Activated CD4-positive, alpha-beta T cell treated with anti-CD3 and anti-CD28 coated beads, Interleukin-2, amount 50 U/mL, for 24 hours (primary cell): Measurements from ENCODE around the gene RANBP3L.

Experiments used
- DNase-seq, 2 donors: peaks; one replicate each; pipeline ENCODE4 v3.0.0-alpha.2; 2020; ENCODE audit warnings: low read depth in 1 of 2, low spot score in 1 of 2

The RANBP3L gene

DNA sequence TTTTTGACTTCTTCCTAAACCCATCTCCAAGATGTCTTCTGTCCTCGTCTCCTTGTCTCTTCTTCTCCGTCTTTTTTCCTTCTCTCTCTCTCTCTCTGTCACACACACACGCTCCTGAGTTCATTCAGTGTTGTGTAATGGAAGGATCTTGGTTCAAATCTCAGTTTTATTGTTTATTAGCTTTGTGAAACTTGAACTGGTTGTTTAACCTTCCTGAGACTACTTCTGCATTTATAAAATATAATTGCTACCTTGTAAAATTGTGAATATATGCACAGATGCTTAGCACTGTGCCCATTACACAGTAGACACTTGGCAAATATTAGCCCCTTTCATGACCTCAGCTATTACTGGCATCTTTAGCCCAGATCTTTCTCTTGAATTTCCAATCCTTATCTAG, 57.6 kb downstream of the RANBP3L start:
- no peak for DNase-seq

DNA sequence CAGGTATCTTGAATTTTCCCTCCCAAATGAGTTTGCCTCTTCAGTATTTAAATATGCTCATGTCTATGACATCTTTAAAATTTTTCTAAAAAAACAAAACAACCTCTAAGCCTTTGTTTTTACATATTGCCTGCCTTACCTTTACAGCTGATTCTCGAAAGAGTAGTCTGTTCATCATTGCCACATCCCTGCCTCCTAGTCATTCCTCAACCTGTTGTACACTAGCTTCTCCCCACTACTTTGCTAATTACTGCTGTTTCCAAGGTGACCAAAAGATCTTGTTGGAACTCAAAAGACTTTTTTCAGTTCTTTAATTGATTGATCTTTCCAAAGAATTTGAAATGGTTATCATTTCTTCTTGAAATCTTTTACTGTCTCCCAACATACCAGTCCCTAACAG, 58.0 kb downstream of the RANBP3L start:
- no peak for DNase-seq

DNA sequence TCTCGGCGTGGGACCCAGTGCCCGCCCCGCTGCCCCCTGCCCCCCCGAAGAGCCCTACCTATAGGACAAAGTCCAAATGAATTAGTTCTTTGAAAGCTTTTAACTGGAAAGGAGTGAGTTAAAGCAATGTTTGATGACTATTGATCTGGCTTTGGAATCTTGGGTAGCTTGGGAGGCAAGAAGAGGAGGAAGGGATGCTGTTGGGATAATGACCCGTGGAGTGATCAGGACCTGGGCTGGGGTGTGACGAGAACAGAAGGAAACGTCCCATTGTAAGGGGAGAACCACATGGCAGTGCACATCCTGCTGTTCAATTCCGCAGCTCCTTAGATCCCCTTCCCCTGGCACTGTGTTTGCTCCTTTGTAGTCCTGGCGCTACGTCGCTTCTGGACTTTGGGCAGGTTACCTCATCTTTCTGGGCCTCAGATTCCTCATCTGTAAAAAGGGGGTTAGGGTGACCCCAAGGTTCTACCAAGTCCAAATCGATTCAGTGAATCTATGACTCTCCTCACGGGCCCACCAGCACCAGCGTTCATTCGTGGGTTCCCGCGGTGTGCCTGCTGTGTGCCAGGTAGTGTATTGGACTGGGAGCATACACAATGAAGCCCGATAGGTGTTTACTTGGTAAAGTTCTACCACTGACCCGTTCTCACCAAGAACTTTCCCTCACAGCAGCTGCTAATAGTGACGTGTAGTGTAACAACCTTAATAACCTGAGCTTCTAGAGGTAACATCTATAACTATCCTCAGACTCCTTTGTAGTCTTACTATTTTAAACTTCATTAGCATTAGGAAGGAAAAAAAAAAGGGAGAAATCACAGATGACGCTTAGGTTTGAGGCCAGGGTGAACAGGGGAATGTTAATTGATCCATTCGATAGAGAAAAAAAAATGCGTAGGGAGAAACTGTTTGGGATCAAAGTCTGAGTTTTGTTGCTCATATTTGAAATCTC, 58.9 kb downstream of the RANBP3L start:
- DNase-seq = peak in 1 of 2 donors; percentile 6

DNA sequence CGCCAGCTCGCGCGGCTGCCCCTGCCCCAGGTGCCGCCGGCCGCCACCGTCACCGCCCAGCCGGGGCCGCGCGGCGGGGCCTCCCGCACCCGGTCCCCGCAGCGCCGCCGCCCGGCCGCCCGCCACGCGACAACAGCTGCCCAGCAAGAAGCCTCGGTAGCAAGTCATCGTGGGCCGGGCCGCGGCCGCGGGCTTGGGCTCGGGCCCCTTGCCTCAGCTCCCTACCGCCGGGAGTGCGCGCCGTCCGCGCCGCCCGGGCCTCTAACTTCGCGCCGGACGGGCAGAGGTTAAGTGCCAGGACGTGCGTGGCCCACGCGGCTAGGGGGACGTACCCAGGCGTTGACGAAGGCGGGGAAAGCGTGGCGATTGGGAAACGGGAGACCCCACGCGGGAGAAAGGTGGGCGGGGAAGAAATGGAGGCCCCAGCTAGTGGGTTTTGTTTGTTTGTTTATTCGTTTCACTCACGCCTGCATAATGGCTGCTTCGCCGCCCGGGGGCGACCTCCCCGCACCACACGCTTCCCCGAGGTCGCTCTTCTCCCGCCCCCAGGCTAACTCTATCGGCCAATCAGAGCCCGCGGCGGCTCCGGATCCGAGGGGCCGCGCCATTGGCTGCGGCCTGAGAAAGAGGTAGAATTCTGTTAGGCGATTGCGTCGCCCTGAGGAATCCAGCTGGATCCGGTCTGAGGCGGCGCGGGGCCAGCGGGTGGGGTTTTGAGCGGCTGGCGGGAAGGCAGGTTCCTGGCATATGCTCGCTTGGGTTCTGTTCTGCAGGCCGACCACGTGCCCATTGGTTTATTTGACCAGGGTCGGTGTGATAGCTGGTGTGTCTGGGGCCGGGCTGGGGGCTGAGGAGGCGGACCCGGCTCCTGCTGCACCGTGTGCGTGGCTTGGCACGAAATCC, 59.8 kb downstream of the RANBP3L start, which contains the start of gene NADK2:
Gene NADK2, minus strand, starts transcription at position 295 of the 903 bp plus-strand sequence. Its CDS starts 127 bp downstream, at position 168.
- peak; percentile 83 to 88 for DNase-seq

DNA sequence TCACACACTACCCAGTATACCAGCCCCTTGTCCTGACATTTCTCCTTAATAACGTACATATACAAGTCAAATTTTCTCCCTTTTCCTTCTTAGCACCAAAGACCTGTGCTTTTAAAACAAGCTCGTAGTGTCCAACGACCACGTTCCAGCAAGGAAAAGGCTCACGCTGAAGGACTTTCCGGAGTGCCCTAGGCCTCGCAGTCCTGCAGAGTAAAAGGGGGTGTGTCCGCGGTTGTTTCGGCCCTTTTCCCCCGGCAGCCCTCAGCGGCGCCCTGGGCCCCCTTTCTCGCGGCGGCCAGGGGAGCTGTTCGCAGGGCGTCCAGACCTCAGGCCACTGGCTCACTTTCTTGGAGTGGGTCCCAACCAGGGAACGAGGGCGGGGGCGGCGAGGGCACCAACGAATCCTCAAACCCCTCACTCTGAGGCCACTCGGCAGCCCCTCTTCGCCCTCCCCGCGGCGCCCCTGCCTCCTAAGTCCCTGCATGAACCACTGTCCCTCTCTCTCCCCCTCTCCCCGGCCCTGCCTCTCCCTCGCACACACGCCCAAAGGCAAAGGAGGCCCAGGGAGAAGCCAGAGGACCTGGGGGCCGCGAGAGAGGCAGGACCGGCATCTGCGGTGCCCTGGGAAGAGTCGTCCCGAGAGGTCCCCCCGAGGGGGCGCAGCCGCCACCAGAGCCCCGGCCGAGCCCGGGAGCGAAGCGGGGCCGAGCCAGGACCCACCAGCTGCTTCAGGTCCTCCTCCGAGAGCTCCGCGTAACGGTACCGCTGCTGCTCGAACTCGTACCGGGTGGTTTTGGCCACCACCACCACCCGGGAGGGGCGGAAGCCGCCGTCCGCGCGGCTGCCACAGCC, 60.7 kb downstream of the RANBP3L start:
- DNase-seq = peak; percentile 11 to 30

DNA sequence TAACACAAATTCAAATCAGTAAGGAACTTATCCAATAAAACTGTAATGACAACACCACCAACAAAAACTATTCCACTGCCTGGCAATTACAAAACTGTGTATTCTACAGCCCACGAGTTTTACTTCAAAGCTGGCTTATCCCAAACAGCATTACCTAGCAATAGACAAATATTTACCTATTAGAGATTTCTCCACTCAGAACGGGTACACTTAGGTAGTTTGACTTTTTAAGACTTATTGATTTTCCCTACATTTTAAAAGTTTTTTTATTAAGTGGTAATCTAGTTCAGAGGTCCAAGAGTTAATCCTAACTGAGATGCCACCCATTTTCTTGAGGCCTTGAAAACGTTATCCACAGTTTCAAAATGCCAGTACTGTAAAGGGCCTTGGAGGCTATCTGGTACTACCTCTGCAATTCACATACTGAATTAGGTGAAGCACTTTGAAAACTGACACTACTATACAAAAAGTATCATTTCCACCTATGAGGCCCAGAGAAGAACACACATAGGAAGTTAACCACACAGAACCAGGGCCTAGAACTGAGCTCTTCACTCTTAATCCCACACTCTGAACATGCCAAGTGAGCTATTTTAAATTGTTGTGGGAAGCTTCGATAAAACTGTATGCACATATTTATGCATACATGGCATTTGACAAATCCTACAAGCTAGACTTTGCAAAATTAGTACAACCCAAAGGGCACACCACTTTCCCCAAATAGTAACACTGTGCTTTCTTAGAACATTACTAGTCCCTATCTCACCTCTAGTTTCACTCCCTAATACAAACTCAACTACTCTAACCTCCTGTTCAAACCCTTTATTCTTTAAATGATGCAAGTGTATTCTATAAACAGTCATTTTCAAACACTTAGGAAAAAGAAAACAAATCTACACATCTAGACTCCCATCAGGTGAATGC, 62.1 kb downstream of the RANBP3L start:
- DNase-seq = no peak

DNA sequence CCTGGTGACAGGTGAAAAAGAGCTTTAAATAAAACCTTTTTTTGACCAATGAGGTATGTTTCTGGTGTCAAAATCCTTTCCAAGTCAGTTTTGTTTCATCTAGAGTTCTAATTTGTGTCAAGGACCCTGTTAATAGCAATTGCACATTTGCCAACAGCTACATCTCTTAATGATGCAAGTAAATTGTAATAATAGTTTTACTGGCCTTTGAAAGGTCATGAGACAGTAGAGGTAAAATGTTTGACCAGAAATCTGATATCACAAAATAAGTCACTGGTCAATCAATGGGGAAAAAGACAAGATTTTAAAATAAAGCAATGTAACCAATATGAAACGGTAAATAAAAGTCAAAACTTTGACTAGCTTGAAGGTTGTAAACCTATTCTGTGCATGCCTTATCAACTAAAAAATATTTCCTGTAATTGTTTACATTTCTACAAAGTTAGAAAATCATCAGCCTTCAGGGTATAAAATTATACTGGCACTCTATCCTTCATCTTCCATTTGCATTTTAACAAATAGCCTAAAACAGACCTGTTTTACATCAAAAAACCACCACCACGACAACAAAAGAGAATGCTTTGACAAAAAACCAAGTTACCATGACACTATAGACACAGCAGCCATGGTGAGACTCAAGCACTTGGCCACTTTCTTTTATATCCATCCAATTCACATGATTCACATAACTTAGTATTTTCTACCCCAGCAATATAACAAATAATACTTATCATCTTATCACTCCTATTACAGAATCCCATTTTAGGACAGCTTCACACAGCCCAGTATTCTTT, 63.0 kb downstream of the RANBP3L start:
- DNase-seq = no peak

DNA sequence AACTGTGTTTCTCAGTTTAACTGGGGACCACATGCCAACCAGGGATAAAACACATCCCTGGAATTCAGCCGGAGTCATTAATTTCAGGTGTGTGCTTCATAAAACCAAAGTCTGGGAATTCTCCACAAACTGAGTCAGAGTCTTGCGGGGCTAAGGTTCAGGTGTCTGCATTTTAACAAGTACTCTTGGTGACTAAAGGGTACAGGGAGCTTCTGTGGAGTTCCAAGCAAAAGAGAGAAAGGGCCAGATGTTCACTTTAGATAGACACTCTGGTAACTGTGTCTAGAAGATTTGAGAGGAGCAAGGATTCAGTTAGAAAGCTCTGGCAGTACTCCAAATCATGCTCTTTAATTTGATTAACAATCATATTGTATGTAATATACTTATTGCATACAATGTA, 64.0 kb downstream of the RANBP3L start:
- DNase-seq = no peak

DNA sequence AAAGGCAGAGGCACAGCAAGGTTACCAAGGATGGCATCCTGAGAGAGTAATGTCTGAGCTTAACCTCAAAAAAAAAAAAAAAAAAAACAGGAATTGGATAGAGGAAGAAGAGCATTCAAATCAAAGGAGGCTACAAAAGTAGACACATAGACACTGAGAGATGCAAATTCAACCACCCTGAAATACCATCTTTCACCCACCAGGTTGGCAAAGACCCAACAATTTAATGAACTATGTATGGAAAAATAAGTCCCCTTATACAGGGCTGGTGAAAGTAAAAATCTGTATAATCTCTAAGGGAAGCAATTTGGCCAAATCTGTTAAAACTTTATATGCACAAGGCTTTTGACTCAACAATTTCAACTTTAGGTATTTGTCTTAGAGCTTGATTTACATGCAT, 64.9 kb downstream of the RANBP3L start:
- DNase-seq = no peak

DNA sequence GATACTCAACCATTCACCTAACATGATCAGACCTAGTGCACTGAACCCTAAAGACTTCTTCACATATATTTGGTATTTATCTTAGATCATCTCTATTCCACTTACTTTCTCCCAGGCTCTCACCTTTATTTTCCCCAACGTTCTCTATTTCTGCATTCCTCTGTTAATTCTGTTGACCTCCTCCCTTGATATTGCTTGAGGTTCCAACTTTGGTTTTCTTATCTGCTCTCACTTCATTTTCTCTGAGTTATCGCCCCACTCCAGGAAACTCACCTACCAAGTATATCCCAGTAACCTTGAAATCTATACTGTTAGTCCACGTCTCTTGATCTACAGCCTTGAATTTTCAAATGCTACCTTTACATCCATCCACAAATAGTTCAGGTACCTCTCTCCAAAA, 69.2 kb downstream of the RANBP3L start:
- DNase-seq = no peak

DNA sequence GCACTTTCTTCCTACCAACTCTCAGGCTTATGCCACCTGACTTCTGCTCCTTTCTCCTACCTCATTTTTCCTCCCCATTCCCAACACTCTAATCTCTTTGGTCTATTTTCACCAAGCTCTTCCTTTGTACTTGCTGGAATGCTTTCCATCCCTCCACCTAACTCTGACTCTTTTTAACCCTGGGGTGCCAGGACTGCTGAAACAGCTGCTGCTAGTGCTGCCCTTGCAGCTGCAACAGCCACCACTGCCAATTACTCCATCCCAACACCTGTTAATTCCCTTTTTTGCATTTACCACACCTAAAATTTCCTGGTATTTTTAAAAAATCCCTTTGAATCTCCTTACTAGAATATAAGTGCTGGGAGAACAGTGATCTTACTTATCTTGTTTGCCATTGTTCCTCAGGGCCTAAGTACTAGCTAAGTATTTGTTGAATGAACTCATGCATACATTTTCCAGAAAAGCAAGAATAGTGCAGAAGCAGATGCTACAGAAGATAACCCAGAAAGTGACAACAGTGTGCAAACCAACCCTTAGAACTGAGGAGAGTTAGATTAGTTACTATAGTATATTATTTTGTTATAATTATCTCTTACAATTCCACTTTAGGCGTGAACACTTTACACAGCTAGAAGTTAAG, 71.4 kb downstream of the RANBP3L start:
- no peak for DNase-seq

DNA sequence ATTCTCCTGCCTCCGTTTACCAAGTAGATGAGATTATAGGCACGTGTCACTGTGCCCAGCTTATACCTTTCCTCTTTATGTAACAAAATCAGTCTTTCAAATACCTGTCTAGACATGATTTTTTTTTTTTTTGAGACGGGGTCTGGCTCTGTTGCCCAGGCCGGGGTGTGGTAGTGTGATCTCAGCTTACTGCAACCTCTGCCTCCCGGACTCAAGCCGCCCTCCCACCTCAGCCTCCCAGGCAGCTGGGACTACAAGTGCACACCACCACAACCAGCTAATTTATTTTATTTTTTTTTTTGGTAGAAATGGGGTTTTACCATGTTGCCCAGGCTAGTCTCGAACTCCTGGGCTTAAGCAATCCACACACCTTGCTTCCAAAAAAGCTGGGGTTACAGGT, 73.2 kb downstream of the RANBP3L start:
- no peak for DNase-seq

DNA sequence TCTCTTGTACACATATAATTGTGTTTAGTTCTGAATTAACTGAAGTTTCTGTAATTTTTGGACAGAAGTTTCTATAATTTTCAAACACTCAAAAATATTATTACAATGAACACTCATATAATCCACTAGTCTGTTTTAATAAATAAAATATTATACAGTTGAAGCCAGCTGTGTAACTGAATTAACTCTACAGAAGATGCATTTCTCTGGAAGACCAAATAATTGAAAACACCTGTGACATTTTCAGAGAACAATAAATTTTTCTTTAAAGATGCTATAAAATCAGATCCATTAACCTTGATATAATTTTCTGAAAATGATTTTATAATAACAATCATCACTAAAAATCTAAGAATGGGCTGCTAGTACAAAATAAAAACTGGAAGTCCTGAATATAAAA, 74.7 kb downstream of the RANBP3L start:
- DNase-seq = no peak

DNA sequence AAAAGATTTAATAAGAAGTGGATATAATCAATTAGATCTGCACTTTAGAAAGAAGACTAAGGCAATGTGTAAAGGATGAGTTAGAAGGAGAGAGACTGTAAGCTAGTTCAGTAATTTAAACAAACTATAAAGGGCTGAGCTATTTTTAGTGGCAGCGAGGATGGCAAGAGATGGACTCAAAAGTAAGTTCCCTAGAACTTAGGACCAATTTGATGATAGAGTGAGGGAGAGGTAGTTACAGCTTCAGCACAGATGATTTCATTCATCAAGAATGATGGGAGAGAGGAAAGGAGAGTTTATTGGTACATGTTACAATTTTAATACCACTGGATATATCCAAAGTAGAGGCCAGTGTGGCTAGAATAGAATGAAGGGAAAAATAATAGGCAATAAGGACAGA, 79.1 kb downstream of the RANBP3L start:
- no peak for DNase-seq

DNA sequence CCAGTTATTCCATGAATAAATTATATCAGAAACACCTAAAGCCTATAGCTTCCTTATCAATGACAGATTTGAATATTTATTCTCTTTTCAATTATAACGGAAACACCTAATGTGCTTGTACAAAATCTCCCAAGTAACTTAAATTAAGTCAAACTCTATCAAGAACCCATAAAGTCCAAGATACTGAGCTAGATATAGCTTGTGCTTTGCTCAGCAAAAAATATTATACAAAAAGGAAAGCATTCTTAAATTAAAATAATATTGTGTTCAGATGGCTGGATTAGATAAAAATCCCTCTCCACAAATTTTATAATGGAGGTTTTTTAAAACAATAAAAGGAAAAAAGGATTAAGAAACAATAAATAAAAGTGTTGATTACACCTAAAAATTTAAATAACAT, 83.7 kb downstream of the RANBP3L start:
- no peak for DNase-seq

DNA sequence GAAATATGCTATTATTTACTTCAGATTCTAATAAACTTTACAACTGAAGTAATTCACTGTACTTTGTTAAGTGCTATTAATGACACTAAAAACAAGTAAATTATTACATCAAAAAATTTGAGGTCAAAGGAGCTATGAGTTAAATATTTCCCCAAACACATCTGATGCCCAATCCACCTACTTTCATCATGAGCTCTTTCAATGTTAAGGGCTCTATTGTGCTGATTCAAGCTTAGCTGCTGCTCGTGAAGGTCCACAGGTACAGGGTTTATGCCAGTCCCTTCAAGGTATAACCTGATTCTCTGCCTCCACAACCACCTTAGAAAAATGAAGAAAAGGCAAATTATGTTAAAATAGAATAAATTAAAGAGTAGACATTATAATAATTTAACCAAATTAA, 84.1 kb downstream of the RANBP3L start:
- DNase-seq = no peak

DNA sequence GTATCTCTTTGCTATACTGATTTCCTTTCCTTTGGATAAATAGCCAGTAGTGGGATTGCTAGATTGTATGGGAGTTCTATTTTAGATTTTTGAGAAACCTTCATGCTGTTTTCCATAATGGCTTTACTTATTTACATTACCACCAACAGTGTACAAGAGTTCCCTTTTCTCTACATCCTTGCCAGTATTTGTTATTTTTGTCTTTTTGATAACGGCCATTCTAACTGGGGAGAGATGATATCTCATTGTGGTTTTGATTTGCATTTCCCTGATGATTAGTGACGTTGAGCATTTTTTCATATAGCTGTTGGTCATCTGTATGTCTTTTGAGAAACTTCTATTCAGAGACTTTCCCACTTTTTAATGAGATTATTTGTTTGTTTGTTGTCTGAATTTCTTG, 85.8 kb downstream of the RANBP3L start:
- no peak for DNase-seq

DNA sequence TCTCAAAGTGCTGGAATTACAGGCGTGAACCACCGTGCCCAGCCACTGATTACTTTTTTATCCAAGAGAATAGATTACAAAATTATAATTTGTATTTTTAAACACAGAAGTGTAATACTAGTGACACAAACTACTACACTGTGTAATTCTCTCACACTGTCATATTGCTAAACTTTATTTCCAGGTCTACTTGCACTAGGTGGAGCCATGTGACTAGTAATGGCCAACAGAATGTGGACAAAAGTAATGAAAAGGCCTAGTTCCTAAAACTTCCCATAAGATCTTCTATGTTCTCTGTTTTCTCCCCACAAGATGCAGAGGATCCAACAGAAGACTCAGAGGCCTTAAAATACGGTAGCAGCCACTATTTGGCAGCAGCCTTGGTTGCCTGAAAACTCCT, 87.3 kb downstream of the RANBP3L start:
- DNase-seq = no peak

DNA sequence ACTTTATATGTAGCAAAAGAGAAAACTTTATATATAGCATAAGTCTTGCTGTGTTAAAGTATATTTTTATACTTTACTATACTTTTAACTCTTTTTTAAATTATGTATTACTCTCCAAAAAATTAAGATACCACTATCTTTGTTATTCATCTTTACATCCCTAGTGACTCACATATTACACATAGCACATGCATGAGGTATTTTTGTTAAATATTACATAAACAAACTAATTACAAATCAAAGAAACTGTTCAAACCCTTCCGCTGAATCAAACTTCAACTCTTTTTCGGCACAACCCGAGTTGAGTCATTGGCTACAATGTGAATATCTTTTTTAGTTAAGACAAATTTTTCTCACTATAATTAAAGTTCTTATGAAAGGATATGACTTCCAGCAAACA, 92.0 kb downstream of the RANBP3L start:
- no peak for DNase-seq
